GM23338 (cell line): ENCODE data around the gene MFSD2A. TPM values are rescaled to one million over a fixed set of nuclear protein-coding genes. Genes with fewer than 3 reads are reported as not detected.

Experiments used
- ATAC-seq: fragments of 200-7000 bp; cut with Tn5 transposase; 3 replicates; pipeline ENCODE4 v1.9.1; 2020
- DNase-seq: peaks from one replicate; pipeline ENCODE4 v3.0.0-alpha.2; 2015; ENCODE audit warnings: low spot score
- H2AFZ ChIP-seq: fragments of 200-600 bp; sonication (generic); 2 replicates; pipeline ENCODE4 v1.8.0; 2016; ENCODE audit warnings: antibody characterized with exemption, mild to moderate bottlenecking, moderate library complexity
- H3F3A ChIP-seq: fragments of 200-600 bp; sonication (generic); replicated peaks from 2 replicates; pipeline ENCODE4 v1.8.0; 2017; ENCODE audit warnings: antibody characterized with exemption, mixed run types, low read depth
- H3K27ac ChIP-seq: fragments of 200-600 bp; sonication (generic); 2 replicates; pipeline ENCODE4 v1.6.1; 2016; ENCODE audit warnings: low read depth
- H3K27me3 ChIP-seq: fragments of 200-600 bp; sonication (generic); 2 replicates; pipeline ENCODE4 v1.8.0; 2016; ENCODE audit warnings: mild to moderate bottlenecking, mixed run types, moderate library complexity; ENCODE audit not compliant: insufficient read depth
- H3K36me3 ChIP-seq: fragments of 200-600 bp; sonication (generic); 2 replicates; pipeline ENCODE4 v1.8.0; 2016; ENCODE audit warnings: mild to moderate bottlenecking; ENCODE audit not compliant: insufficient read depth
- H3K4me1 ChIP-seq: fragments of 200-600 bp; sonication (generic); 2 replicates; pipeline ENCODE4 v1.8.0; 2016; ENCODE audit warnings: mild to moderate bottlenecking, moderate library complexity; ENCODE audit not compliant: insufficient read depth
- H3K4me2 ChIP-seq: fragments of 200-600 bp; sonication (generic); 2 replicates; pipeline ENCODE4 v1.7.1; 2017; ENCODE audit warnings: mixed run types
- H3K4me3 ChIP-seq: fragments of 200-600 bp; sonication (generic); 2 replicates; pipeline ENCODE4 v1.6.1; 2016; ENCODE audit warnings: mixed run types
- H3K79me2 ChIP-seq: fragments of 200-600 bp; sonication (generic); replicated peaks from 2 replicates; pipeline ENCODE4 v1.8.0; 2017; ENCODE audit warnings: mild to moderate bottlenecking; ENCODE audit not compliant: insufficient read depth
- H3K9me2 ChIP-seq: fragments of 200-600 bp; sonication (generic); 2 replicates; pipeline ENCODE4 v1.8.0; 2017; ENCODE audit not compliant: insufficient read depth
- H4K20me1 ChIP-seq: fragments of 200-600 bp; sonication (generic); replicated peaks from 2 replicates; pipeline ENCODE4 v1.8.0; 2017; ENCODE audit warnings: mild to moderate bottlenecking; ENCODE audit not compliant: insufficient read depth
- H3K27ac Mint-ChIP-seq: 2 replicates; pipeline ENCODE4 v1.8.0; 2020; ENCODE audit warnings: inconsistent platforms, mild to moderate bottlenecking, moderate library complexity, mixed read lengths
- H3K27me3 Mint-ChIP-seq: 3 replicates; pipeline ENCODE4 v1.8.0; 2022; ENCODE audit warnings: low read depth, mild to moderate bottlenecking, moderate library complexity, mixed read lengths, inconsistent platforms; ENCODE audit not compliant: insufficient read depth, poor library complexity
- H3K36me3 Mint-ChIP-seq: 3 replicates; pipeline ENCODE4 v1.8.0; 2021; ENCODE audit warnings: low read depth, mild to moderate bottlenecking, inconsistent platforms, moderate library complexity, mixed read lengths
- H3K4me1 Mint-ChIP-seq: 3 replicates; pipeline ENCODE4 v1.8.0; 2020; ENCODE audit warnings: mild to moderate bottlenecking, inconsistent platforms, mixed read lengths
- H3K4me3 Mint-ChIP-seq: 3 replicates; pipeline ENCODE4 v1.8.0; 2021; ENCODE audit warnings: moderate library complexity, mild to moderate bottlenecking, inconsistent platforms, mixed read lengths
- H3K9me3 Mint-ChIP-seq: 3 replicates; pipeline ENCODE4 v1.8.0; 2020; ENCODE audit warnings: moderate library complexity, mild to moderate bottlenecking, inconsistent platforms, mixed read lengths
- CREB1 ChIP-seq: fragments of 250-450 bp; sonication (Bioruptor Pico); IDR thresholded peaks from 2 replicates; pipeline ENCODE4 v1.5.0; 2020; ENCODE audit warnings: low read depth, mild to moderate bottlenecking, moderate library complexity
- EZH2 ChIP-seq: fragments of 200-600 bp; sonication (generic); IDR thresholded peaks from one replicate; pipeline ENCODE4 v1.8.0; 2017; ENCODE audit warnings: antibody characterized with exemption, mild to moderate bottlenecking, low read depth; ENCODE audit not compliant: unreplicated experiment
- EZH2phosphoT487 ChIP-seq: fragments of 200-600 bp; sonication (generic); IDR thresholded peaks from one replicate; pipeline ENCODE4 v1.8.1; 2018; ENCODE audit warnings: antibody characterized with exemption; ENCODE audit not compliant: unreplicated experiment
- JUNB ChIP-seq: IDR thresholded peaks from one replicate; pipeline ENCODE4 v1.6.1; 2016; ENCODE audit warnings: antibody characterized with exemption; ENCODE audit not compliant: unreplicated experiment
- NANOG ChIP-seq: IDR thresholded peaks from 2 replicates; pipeline ENCODE4 v1.6.1; 2016; ENCODE audit warnings: antibody characterized with exemption, borderline replicate concordance
- POLR2AphosphoS5 ChIP-seq: IDR thresholded peaks from 2 replicates; pipeline ENCODE4 v1.6.1; 2016; ENCODE audit warnings: antibody characterized with exemption, low read depth
- STAT1 ChIP-seq: IDR thresholded peaks from one replicate; pipeline ENCODE4 v1.6.1; 2016; ENCODE audit warnings: antibody characterized with exemption; ENCODE audit not compliant: unreplicated experiment
- ZNF114 ChIP-seq: fragments of 250-450 bp; sonication (Bioruptor Pico); IDR thresholded peaks from 2 replicates; pipeline ENCODE4 v1.5.0; 2020; ENCODE audit warnings: mild to moderate bottlenecking, moderate library complexity
- ZNF331 ChIP-seq: fragments of 250-450 bp; sonication (Bioruptor Pico); IDR thresholded peaks from 2 replicates; pipeline ENCODE4 v1.5.0; 2020; ENCODE audit warnings: low read depth, mild to moderate bottlenecking, moderate library complexity
- polyA plus RNA-seq: library from polyadenylated mRNA; unstranded; fragments of >200 nt; fragmentation: Nextera tagmentation; extraction: Ambion mirVana; gene quantifications from 2 replicates; pipeline ENCODE4 v1.2.1, GENCODE V29; 2016
- total RNA-seq: library from RNA; depleted of rRNA; stranded (reverse); fragments of >200 nt; shearing (Covaris generic); gene quantifications from 2 replicates; pipeline ENCODE4 v1.2.3, GENCODE V29; 2014
- TF ChIP-seq, protein P1 (sequence below): IDR thresholded peaks from 2 replicates; pipeline ENCODE4 v1.6.1; 2016; ENCODE audit warnings: antibody characterized with exemption
- TF ChIP-seq, protein P2 (sequence below): IDR thresholded peaks from one replicate; pipeline ENCODE4 v1.6.1; 2018; ENCODE audit warnings: antibody characterized with exemption; ENCODE audit not compliant: unreplicated experiment
- TF ChIP-seq, protein P3 (sequence below): fragments of 250-450 bp; sonication (Bioruptor Pico); IDR thresholded peaks from 2 replicates; pipeline ENCODE4 v1.5.0; 2020; ENCODE audit warnings: mild to moderate bottlenecking, moderate library complexity
- TF ChIP-seq, protein P4 (sequence below), 2 experiments: fragments of 200-600 bp in 1 of 2; sonication (generic) in 1 of 2; conservative IDR thresholded peaks; 2 replicates each; pipeline versions ENCODE4 v1.5.1 to v1.6.1; 2016 to 2017; ENCODE audit warnings: antibody characterized with exemption in 2 of 2, low read depth in 2 of 2, mild to moderate bottlenecking in 2 of 2, moderate library complexity in 1 of 2

Gene MFSD2A
- total and polyA plus RNA-seq, 2 experiments from 2014 or later, result 16.1 to 23.9 TPM

DNA sequence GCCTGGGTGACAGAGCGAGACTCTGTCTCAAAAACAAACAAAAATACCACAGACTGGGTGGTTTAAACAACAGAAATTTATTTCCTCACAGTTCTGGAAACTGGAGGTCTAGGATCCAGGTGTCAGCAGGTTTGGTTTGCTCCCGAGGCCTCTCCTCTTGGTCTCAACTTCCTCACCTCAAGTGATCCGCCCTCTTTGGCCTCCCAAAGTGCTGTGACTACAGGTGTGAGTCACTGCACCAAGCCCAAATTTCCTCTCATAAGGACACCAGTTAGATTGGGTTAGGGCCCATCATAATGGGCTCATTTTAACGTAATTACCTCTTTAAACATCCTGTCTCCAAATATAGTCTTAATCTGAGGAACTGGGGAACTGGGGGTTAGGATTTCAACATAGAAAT, 35.5 kb downstream of the MFSD2A start:
- Histone ChIP-seq H3K4me1 (peaks cover 6% of the 10 kb centered on the region), H3K4me2 (no peak overlapping the region), H3K9me2 (no peaks in the 10 kb centered on the region), H3K4me3 (no peak overlapping the region), H3K27me3 (no peaks in the 10 kb centered on the region), H3K27ac (no peak overlapping the region), H3F3A (0 out of 2 replicates have a peak, but pooled peaks cover 4% of the 10 kb centered on the region), H4K20me1 (no peaks in the 10 kb centered on the region), H3K36me3 (no peaks in the 10 kb centered on the region), H3K79me2 (no peaks in the 10 kb centered on the region), H2AFZ (no peak overlapping the region)
- DNase-seq (no peak), ATAC-seq (no peak)
- TF ChIP-seq NANOG (no peak), EZH2phosphoT487 (no peak), POLR2AphosphoS5 (no peak), EZH2 (no peak), JUNB (no peak), STAT1 (no peak), ZNF331 (CRISPR knock-in tag) (no peak), CREB1 (CRISPR knock-in tag) (no peak), ZNF114 (CRISPR knock-in tag) (no peak)
- TF ChIP-seq, protein P1, sequence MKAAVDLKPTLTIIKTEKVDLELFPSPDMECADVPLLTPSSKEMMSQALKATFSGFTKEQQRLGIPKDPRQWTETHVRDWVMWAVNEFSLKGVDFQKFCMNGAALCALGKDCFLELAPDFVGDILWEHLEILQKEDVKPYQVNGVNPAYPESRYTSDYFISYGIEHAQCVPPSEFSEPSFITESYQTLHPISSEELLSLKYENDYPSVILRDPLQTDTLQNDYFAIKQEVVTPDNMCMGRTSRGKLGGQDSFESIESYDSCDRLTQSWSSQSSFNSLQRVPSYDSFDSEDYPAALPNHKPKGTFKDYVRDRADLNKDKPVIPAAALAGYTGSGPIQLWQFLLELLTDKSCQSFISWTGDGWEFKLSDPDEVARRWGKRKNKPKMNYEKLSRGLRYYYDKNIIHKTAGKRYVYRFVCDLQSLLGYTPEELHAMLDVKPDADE, result no peak
- TF ChIP-seq, protein P2, sequence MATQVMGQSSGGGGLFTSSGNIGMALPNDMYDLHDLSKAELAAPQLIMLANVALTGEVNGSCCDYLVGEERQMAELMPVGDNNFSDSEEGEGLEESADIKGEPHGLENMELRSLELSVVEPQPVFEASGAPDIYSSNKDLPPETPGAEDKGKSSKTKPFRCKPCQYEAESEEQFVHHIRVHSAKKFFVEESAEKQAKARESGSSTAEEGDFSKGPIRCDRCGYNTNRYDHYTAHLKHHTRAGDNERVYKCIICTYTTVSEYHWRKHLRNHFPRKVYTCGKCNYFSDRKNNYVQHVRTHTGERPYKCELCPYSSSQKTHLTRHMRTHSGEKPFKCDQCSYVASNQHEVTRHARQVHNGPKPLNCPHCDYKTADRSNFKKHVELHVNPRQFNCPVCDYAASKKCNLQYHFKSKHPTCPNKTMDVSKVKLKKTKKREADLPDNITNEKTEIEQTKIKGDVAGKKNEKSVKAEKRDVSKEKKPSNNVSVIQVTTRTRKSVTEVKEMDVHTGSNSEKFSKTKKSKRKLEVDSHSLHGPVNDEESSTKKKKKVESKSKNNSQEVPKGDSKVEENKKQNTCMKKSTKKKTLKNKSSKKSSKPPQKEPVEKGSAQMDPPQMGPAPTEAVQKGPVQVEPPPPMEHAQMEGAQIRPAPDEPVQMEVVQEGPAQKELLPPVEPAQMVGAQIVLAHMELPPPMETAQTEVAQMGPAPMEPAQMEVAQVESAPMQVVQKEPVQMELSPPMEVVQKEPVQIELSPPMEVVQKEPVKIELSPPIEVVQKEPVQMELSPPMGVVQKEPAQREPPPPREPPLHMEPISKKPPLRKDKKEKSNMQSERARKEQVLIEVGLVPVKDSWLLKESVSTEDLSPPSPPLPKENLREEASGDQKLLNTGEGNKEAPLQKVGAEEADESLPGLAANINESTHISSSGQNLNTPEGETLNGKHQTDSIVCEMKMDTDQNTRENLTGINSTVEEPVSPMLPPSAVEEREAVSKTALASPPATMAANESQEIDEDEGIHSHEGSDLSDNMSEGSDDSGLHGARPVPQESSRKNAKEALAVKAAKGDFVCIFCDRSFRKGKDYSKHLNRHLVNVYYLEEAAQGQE, result no peak
- TF ChIP-seq, protein P3, sequence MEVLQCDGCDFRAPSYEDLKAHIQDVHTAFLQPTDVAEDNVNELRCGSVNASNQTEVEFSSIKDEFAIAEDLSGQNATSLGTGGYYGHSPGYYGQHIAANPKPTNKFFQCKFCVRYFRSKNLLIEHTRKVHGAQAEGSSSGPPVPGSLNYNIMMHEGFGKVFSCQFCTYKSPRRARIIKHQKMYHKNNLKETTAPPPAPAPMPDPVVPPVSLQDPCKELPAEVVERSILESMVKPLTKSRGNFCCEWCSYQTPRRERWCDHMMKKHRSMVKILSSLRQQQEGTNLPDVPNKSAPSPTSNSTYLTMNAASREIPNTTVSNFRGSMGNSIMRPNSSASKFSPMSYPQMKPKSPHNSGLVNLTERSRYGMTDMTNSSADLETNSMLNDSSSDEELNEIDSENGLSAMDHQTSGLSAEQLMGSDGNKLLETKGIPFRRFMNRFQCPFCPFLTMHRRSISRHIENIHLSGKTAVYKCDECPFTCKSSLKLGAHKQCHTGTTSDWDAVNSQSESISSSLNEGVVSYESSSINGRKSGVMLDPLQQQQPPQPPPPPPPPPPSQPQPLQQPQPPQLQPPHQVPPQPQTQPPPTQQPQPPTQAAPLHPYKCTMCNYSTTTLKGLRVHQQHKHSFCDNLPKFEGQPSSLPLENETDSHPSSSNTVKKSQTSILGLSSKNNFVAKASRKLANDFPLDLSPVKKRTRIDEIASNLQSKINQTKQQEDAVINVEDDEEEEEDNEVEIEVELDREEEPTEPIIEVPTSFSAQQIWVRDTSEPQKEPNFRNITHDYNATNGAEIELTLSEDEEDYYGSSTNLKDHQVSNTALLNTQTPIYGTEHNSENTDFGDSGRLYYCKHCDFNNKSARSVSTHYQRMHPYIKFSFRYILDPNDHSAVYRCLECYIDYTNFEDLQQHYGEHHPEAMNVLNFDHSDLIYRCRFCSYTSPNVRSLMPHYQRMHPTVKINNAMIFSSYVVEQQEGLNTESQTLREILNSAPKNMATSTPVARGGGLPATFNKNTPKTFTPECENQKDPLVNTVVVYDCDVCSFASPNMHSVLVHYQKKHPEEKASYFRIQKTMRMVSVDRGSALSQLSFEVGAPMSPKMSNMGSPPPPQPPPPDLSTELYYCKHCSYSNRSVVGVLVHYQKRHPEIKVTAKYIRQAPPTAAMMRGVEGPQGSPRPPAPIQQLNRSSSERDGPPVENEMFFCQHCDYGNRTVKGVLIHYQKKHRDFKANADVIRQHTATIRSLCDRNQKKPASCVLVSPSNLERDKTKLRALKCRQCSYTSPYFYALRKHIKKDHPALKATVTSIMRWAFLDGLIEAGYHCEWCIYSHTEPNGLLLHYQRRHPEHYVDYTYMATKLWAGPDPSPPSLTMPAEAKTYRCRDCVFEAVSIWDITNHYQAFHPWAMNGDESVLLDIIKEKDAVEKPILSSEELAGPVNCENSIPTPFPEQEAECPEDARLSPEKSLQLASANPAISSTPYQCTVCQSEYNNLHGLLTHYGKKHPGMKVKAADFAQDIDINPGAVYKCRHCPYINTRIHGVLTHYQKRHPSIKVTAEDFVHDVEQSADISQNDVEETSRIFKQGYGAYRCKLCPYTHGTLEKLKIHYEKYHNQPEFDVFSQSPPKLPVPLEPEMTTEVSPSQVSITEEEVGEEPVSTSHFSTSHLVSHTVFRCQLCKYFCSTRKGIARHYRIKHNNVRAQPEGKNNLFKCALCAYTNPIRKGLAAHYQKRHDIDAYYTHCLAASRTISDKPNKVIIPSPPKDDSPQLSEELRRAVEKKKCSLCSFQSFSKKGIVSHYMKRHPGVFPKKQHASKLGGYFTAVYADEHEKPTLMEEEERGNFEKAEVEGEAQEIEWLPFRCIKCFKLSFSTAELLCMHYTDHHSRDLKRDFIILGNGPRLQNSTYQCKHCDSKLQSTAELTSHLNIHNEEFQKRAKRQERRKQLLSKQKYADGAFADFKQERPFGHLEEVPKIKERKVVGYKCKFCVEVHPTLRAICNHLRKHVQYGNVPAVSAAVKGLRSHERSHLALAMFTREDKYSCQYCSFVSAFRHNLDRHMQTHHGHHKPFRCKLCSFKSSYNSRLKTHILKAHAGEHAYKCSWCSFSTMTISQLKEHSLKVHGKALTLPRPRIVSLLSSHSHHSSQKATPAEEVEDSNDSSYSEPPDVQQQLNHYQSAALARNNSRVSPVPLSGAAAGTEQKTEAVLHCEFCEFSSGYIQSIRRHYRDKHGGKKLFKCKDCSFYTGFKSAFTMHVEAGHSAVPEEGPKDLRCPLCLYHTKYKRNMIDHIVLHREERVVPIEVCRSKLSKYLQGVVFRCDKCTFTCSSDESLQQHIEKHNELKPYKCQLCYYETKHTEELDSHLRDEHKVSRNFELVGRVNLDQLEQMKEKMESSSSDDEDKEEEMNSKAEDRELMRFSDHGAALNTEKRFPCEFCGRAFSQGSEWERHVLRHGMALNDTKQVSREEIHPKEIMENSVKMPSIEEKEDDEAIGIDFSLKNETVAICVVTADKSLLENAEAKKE, result no peak
- TF ChIP-seq, protein P4, sequence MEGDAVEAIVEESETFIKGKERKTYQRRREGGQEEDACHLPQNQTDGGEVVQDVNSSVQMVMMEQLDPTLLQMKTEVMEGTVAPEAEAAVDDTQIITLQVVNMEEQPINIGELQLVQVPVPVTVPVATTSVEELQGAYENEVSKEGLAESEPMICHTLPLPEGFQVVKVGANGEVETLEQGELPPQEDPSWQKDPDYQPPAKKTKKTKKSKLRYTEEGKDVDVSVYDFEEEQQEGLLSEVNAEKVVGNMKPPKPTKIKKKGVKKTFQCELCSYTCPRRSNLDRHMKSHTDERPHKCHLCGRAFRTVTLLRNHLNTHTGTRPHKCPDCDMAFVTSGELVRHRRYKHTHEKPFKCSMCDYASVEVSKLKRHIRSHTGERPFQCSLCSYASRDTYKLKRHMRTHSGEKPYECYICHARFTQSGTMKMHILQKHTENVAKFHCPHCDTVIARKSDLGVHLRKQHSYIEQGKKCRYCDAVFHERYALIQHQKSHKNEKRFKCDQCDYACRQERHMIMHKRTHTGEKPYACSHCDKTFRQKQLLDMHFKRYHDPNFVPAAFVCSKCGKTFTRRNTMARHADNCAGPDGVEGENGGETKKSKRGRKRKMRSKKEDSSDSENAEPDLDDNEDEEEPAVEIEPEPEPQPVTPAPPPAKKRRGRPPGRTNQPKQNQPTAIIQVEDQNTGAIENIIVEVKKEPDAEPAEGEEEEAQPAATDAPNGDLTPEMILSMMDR (conservative IDR thresholded peaks at IDR 0.05; ENCODE audit: low read depth in 2 of 2), result no peak
- Mint-ChIP-seq H3K27ac (no peak overlapping the region), H3K4me3 (no peak overlapping the region), H3K4me1 (peaks cover 5% of the 10 kb centered on the region; the same call in 2 of the 3 replicates), H3K36me3 (no peaks in the 10 kb centered on the region), H3K27me3 (peaks cover 3% of the 10 kb centered on the region), H3K9me3 (no peaks in the 10 kb centered on the region)
